ENCODE data around the gene ARHGAP4.

DNA sequence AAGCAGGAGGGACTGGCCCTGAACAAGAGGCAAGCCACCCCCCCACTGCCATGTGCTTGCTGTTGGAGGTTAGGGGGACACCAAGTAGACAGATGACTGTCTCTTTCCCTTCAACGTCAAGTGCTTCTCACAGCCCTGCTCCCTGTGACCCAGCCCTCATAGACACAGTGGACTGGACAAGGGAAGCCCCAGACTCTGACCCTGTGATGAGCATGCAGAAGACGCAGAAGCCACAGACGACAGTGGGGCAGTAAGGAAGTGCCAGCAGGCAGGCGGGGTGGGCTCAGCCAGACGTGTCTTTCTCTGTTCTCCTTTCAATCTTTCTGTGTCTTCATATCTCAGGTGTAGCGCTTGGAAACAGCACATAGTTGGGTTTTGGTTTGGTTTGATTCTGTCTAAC lies 37.7 kb downstream of the ARHGAP4 start:
- TF ChIP-seq ZNF274 (IDR thresholded peaks at IDR 0.05; ENCODE audit: low read depth, low read length) (no peak), YY1 (IDR thresholded peaks at IDR 0.05; ENCODE audit: insufficient read depth, insufficient read length) (no peak), SUZ12 (IDR thresholded peaks at IDR 0.05; ENCODE audit: extremely low read depth, insufficient read depth, insufficient read length) (no peak)

All from NT2/D1 (cell line).